ENCODE results near the gene ADAMTS16.

ADAMTS16 gene

GRCh38 chr5:5139777-5140478 is at the start of gene ADAMTS16:
ADAMTS16 (plus strand) TSS chr5:5140330; CDS start chr5:5140468, 138 bp downstream.
- no peak for DNase-seq (ENCODE audit: low read depth, low spot score)
- in situ Hi-C loops (cut with HindIII; ENCODE audit: low sequenced_read_pairs): no loop called here
- no peak for TF ChIP-seq CTCF (IDR thresholded peaks at IDR 0.05; ENCODE audit: low read depth, low read length)
- H3K4me3 ChIP-seq (ENCODE audit: low read depth, low read length): peak within 1 kb of the TSS; percentile 36

- in situ Hi-C loops (cut with HindIII; ENCODE audit: low sequenced_read_pairs): no loop called here
- no peak overlapping the region for H3K4me3 ChIP-seq (ENCODE audit: low read depth, low read length)
- no peak for DNase-seq (ENCODE audit: low read depth, low spot score)
- TF ChIP-seq CTCF (IDR thresholded peaks at IDR 0.05; ENCODE audit: low read depth, low read length): no peak
Observed at GRCh38 chr5:5092149-5092548, 48.0 kb upstream of the ADAMTS16 start.

GRCh38 chr5:5100635-5101034 is 39.5 kb upstream of the ADAMTS16 start:
- DNase-seq (ENCODE audit: low read depth, low spot score): no peak

GRCh38 chr5:5101676-5102075 is 38.5 kb upstream of the ADAMTS16 start:
- DNase-seq (ENCODE audit: low read depth, low spot score): no peak
- in situ Hi-C loops (cut with HindIII; ENCODE audit: low sequenced_read_pairs): no loop called here
- no peak for TF ChIP-seq CTCF (IDR thresholded peaks at IDR 0.05; ENCODE audit: low read depth, low read length)
- H3K4me3 ChIP-seq (ENCODE audit: low read depth, low read length): no peak overlapping the region

More at GRCh38 chr5:5100635-5101034, 39.5 kb upstream of the ADAMTS16 start:
- in situ Hi-C loops (cut with HindIII; ENCODE audit: low sequenced_read_pairs): no loop called here
- TF ChIP-seq CTCF (IDR thresholded peaks at IDR 0.05; ENCODE audit: low read depth, low read length): no peak
- H3K4me3 ChIP-seq (ENCODE audit: low read depth, low read length): no peak overlapping the region

- in situ Hi-C loops (cut with HindIII; ENCODE audit: low sequenced_read_pairs): no loop called here
- peak; percentile 50 for DNase-seq (ENCODE audit: low read depth, low spot score)
- no peak for TF ChIP-seq CTCF (IDR thresholded peaks at IDR 0.05; ENCODE audit: low read depth, low read length)
- H3K4me3 ChIP-seq (ENCODE audit: low read depth, low read length): no peak overlapping the region
Observed at GRCh38 chr5:5103245-5103644, 36.9 kb upstream of the ADAMTS16 start.

GRCh38 chr5:5104550-5104949 is 35.6 kb upstream of the ADAMTS16 start:
- in situ Hi-C loops (cut with HindIII; ENCODE audit: low sequenced_read_pairs): no loop called here
- no peak for DNase-seq (ENCODE audit: low read depth, low spot score)
- TF ChIP-seq CTCF (IDR thresholded peaks at IDR 0.05; ENCODE audit: low read depth, low read length): no peak

More at GRCh38 chr5:5104550-5104949, 35.6 kb upstream of the ADAMTS16 start:
- no peak overlapping the region for H3K4me3 ChIP-seq (ENCODE audit: low read depth, low read length)
